Stimulated activated CD8-positive, alpha-beta memory T cell treated with anti-CD3 and anti-CD28 coated beads, Interleukin-4, amount 100 ng/mL, for 48 hours (primary cell): ENCODE data around the gene BRD9.
"Not testable (repeated sequence)": the region's sequence is repeated elsewhere in the genome, so short reads cannot be mapped to it uniquely, and the experiment has no call there.

ENCODE experiments used
- DNase-seq: peaks from one replicate; pipeline ENCODE4 v3.0.0-alpha.2; 2020

BRD9 gene

DNA sequence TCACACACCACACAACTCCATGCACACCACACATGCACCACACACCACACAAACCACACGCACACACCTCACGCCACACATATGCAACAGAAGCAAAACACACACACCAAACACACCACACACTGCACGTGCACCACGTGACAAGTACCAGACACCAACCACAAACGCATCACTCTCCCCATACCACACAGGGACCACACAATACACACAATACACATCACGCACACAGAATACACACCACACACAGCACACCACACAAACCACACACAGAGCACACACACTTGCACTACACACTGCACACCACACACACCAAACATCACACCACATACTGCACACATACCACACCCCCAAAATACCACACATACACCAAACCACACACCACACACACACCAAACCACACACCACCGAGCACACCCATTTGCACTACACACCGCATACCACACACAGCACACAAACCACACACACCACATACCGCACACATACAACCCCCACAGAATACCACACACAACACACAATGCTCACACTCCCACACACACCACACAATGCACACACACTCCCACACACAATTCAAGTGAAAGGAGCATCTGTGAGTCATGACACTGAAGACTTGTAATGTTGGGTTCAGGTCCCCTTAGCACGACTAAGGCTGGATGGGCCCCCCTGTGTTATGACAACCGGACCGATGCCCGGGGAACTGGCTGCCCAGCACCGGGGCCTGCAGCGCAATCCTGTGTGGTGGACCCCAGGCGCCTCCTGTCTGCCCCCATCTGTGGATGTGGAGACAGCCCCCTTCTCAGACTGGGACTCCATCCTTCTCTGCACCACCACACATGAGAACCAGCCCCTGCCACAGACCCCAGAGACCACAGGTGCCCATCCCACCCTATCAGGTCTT lies 35.8 kb downstream of the BRD9 start:
- no peak for DNase-seq

GRCh38 chr5:855771-856530 lies 36.6 kb downstream of the BRD9 start:
- no peak for DNase-seq

- no peak for DNase-seq
Measured at GRCh38 chr5:854966-855743, 37.4 kb downstream of the BRD9 start.

- DNase-seq: no peak
Measured at GRCh38 chr5:854217-854616, 38.4 kb downstream of the BRD9 start.

DNA sequence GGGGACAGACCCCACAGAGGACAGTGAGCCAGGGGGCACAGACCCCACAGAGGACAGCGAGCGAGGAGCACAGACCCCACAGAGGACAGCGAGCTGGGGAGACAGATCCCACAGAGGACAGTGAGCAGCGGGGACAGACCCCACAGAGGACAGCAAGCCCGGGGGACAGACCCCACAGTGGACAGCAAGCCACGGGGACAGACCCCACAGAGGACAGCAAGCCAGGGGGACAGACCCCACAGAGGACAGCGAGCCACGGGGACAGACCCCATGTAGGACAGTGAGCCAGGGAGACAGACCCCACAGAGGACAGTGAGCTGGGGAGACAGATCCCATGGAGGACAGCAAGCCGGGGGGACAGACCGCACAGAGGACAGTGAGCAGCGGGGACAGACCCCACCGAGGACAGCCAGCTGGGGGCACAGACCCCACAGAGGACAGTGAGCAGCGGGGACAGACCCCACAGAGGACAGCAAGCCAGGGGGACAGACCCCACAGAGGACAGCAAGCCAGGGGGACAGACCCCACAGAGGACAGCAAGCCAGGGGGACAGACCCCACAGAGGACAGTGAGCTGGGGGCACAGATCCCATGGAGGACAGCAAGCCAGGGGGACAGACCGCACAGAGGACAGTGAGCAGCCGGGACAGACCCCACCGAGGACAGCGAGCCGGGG lies 39.0 kb downstream of the BRD9 start:
- not testable (repeated sequence) for DNase-seq

- DNase-seq: no peak
Measured at GRCh38 chr5:852431-853401, 39.9 kb downstream of the BRD9 start.

GRCh38 chr5:852018-852417 lies 40.6 kb downstream of the BRD9 start:
- DNase-seq: no peak

DNA sequence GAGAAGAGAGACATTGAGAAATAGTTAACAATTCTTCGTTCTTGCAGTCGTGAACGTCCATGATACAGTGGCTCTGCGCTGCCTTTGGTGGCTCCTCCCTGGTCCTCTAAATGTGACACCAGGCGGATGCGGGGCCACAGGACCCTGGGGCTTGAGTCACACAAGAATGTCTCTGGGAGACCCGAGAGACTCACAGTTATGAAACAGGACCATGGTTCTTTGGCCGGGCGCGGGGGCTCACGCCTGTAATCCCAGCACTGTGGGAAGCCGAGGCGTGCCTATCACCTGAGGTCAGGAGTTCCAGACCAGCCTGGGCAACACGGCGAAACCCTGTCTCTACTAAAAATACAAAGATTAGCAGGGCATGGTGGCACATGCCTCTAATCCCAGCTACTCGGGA lies 41.0 kb downstream of the BRD9 start:
- DNase-seq: no peak

DNA sequence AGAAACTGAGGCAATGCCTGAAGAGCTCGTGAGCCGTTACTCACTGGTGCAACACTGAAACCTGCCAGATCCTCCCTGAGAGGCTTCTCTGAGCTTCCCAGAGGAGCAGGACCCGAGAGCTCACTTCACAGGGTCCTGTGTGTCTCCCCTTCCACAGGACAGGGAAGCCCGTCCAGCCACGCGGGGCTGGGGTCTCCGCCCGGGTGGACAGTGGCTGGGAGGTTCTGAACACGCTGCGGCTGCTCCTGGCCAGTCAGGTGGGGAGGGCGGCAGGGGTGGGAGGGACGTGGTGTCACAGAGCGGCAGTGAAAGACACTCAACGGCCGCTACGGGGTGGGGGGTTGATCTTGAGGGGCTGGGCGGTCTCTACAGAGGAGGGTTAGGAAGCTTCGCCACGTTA lies 41.5 kb downstream of the BRD9 start:
- no peak for DNase-seq

GRCh38 chr5:850511-851006 lies 42.0 kb downstream of the BRD9 start, which contains the start of gene ZDHHC11:
Gene ZDHHC11, minus strand, starts transcription at chr5:850986. Its CDS starts 384 bp downstream, at chr5:850602.
- no peak for DNase-seq

- no peak for DNase-seq
Measured at GRCh38 chr5:849651-850301, 42.8 kb downstream of the BRD9 start.

- DNase-seq: no peak
Measured at GRCh38 chr5:848671-849111, 43.9 kb downstream of the BRD9 start.

GRCh38 chr5:847736-848135 lies 44.9 kb downstream of the BRD9 start:
- DNase-seq: not testable (repeated sequence)

DNA sequence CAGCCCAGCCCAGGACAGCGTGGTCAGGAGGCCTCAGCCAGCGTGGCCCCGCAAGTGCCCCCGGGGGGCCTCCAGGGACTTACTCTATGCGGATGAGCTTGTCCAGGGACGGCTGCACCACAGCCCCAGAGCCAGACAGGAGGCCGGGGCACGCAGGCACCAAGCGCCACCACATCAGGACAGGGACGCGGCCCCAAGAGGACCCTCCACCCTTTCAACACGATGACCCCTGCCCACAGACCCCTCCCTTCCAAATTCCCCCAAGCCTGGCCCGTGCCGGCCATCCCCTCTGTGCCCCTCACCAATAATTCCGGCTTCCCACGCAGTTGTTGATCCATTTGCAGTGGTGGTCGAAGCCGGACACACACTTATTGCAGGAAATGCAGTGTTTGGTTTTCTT lies 45.4 kb downstream of the BRD9 start:
- not testable (repeated sequence) for DNase-seq

DNA sequence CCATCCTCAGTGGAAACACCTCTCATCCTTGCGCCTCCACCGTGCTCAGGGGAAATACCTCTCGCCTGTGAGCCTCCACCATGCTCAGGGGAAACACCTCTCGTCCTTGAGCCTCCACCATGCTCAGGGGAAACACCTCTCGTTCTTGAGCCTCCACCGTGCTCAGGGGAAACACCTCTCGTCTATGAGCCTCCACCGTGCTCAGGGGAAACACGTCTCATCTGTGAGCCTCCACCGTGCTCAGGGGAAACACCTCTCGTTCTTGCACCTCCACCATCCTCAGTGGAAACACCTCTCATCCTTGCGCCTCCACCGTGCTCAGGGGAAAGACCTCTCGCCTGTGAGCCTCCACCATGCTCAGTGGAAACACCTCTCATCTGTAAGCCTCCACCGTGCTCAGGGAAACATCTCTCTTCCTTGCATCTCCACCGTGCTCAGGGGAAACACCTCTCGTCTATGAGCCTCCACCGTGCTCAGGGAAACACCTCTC lies 46.0 kb downstream of the BRD9 start:
- DNase-seq: not testable (repeated sequence)

GRCh38 chr5:845676-846601 lies 46.7 kb downstream of the BRD9 start:
- not testable (repeated sequence) for DNase-seq

DNA sequence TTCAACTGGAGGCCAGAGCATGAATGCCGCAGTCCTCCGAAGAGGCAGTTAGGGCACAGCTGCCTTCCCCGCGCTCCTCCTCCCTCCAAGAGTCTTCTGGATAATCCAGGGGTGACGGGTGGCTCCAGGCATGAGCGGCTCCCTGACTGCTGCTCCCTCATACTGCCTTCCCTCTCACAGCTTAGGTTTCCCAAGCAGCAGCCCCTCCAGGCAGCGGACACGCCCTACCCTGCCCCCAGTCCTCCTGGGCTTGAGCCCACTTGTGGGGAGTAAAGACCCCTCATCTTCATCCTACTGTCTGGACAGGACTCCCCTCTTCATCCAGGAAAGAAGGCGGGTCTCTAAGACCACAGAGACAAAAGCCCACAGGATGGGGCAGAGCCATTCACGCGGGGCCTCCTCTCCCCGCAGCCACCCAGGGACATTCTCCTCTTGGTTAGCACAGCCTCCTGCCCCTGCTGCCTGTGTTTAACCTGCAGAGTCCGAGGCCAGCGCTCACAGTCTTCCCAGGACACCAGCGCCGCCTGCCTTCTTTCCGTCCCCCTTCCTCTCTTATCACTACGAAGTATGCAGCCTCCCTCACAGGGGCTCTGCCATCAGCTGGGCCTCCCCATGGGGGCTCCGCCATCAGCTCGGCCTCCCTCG lies 47.4 kb downstream of the BRD9 start:
- DNase-seq: not testable (repeated sequence)

DNA sequence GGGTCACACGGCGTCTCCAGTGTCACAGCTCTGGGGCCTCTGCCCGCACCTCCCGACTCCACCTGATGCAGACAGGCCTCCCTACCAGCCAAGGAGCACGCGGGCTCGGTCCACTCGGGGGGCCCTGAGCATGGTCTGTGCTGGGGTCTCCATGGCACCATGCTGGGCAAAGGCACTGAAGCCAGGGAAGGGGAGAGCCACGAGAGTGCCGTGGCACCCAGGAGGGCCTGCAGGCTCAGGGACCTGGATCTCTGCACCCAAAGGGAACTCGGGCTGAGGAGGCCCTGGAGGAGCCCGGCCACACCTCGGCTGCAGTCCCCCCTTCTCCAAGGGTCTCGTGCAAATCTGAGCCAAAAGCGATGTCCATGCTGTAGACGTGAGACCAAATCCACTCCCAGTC lies 48.2 kb downstream of the BRD9 start:
- DNase-seq: peak; percentile 5

DNA sequence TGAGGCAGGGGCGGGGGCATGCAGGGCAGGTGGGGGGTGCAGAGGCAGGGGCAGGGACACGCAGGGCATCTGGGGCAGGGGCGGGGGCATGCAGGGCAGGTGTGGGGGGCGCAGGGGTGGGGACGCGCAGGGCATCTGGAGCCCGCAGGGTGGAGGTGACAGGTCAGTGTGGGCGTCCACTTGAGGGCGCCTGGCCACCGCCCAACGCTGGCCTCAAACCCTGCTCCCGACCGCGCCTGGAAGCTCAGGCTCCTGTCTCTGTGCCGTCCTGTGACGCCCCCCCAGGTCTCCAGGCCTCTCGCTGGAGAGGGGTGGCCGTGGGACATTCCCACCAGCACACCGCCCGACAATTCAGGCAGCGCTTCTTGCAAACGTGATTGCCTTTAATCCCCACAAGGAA lies 48.7 kb downstream of the BRD9 start:
- DNase-seq: not testable (repeated sequence)
